ENCODE results near the gene SNAPC2.
"Not testable (repeated sequence)": the region's sequence is repeated elsewhere in the genome, so short reads cannot be mapped to it uniquely, and the experiment has no call there.

The SNAPC2 gene

DNA sequence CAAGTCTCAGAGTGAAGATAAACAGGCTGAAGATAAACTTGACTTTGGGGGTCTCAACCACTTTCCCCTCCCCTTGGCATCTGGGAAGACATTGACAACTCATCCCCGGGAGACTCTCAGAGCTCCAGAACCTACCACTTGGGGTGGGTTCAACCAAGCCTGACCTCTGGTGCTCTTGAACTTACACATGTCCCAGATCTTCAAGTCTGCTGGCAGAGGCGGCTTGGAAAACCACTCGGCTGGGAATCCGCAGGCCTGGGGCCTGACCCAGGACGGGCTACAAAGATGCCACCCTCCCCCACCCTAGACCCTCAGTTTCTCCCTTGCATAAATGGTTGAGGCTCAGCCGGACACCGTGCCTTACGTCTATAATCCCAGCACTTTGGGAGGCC is 31.3 kb upstream of the SNAPC2 start:
- DNase-seq: no peak

DNA sequence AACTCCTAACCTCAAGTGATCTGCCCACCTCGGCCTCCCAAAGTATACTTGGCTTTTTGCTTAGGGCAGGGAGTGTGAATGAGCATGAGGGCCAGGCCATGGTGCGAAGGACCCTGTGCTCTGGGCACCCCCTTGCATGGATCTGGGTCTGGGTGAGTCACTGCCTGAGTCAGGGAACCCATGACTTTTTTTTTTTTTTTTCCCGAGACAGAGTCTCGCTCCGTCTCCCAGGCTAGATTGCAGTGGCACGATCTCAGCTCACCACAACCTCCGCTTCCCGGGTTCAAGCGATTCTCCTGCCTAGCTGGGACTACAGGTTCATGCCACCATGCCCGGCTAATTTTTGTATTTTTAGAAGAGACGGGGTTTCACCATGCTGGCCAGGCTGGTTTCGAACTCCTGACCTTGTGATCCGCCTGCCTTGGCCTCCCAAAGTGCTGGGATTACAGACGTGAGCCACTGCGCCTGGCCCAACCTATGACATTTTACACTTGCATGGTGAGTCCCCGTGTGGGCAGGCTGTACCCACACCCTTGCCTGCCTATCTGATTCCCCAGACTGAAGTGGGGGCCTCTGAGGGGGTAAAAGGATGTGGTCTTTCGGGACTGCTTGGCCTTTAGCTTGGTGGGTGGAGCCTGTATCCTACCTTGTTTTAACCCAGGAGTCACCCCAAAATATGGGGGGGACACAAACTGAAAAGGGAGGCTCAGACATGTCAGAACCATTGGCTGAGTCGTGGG is 26.6 kb upstream of the SNAPC2 start:
- not testable (repeated sequence) for DNase-seq

DNA sequence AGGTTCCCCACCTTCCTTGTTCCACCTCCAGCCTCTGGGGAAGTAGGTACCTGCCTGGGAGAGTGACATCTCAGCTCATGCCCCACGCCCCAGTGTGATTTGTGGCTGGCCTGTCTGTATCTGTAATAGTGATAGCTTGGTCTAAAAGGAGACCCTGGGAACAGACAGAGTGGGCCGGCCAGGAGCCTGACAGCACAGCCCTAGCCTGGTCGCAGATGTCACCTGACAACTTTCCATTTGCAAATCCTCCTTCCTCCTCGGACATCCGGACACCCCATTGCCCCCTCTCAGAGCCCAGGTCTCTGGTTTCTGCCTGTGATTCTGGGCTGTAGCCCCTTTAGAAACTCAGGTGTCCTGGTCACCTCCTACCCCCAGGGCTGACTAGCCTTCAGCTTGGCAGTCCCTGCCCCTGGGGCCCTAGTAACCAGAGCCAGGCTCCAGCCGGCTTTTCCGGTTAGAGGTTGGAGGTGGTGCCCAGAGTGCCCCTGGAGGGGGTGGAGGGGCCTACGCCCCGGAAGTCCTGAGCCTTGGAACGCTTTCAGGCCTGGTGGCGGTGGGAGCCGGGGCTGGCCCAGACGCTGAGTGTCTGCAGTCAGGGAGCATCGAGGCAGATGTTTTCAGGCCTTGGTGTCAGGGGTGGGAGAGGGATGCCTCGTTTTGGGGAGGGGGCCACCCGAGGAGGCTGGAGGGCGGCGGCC is 25.4 kb upstream of the SNAPC2 start:
- no peak for DNase-seq

DNA sequence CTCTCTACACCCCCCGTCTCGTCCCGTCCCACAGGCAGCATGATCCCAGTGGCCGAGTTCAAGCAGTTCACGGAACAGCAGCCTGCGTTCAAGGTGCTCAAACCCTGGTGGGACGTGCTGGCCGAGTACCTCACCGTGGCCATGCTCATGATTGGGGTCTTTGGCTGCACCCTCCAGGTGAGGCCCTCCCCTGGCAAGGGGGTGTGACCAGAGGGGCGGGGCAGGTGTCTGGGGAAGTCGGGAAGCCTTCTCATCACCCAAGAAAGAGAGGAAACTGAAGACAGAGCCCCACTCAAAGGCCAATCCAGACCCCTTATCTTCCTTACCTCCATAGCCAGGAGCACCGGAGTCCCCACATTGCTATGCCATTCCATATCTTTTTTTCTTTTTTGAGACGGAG is 24.6 kb upstream of the SNAPC2 start:
- DNase-seq: no peak

DNA sequence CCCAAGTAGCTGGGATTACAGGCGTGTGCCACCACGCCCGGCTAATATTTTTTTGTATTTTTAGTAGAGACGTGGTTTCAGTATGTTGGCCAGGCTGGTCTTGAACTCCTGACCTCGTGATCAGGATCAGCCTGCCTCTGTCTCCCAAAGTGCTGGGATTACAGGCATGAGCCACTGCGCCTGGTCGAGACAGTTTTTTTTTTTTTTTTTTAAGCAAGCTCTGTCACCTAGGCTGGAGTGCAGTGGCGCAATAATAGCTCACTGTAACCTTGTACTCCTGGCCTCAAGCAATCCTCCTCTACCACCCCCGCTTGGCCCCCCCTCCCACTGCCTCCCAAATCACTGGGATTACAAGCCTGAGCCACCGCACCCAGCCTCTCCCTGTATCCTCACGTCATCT is 22.8 kb upstream of the SNAPC2 start:
- no peak for DNase-seq

DNA sequence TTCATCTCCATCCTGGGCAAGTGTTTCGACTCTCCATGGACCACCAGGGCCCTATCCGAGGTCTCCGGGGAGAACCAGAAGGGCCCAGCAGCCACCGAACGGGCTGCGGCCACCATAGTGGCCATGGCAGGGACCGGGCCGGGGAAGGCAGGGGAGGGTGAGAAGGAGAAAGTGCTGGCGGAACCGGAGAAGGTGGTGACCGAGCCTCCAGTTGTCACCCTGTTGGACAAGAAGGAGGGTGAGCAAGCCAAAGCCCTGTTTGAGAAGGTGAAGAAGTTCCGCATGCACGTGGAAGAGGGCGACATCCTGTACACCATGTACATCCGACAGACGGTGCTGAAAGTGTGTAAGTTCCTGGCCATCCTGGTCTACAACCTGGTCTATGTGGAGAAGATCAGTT is 21.2 kb upstream of the SNAPC2 start:
- no peak for DNase-seq

DNA sequence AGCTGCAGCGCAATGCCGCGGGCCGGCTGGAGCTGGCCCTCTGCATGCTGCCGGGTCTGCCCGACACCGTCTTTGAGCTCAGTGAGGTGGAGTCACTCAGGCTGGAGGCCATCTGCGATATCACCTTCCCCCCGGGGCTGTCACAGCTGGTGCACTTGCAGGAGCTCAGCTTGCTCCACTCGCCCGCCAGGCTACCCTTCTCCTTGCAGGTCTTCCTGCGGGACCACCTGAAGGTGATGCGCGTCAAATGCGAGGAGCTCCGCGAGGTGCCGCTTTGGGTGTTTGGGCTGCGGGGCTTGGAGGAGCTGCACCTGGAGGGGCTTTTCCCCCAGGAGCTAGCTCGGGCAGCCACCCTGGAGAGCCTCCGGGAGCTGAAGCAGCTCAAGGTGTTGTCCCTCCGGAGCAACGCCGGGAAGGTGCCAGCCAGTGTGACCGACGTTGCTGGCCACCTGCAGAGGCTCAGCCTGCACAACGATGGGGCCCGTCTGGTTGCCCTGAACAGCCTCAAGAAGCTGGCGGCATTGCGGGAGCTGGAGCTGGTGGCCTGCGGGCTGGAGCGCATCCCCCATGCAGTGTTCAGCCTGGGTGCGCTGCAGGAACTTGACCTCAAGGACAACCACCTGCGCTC is 20.3 kb upstream of the SNAPC2 start:
- DNase-seq: no peak

DNA sequence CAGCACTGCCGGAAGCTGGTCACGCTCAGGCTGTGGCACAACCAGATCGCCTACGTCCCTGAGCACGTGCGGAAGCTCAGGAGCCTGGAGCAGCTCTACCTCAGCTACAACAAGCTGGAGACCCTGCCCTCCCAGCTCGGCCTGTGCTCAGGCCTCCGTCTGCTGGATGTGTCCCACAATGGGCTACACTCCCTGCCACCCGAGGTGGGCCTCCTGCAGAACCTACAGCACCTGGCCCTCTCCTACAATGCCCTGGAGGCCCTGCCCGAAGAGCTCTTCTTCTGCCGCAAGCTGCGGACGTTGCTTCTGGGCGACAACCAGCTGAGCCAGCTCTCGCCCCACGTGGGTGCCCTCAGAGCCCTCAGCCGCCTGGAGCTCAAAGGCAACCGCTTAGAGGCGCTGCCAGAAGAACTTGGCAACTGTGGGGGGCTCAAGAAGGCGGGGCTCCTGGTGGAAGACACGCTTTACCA is 19.7 kb upstream of the SNAPC2 start:
- no peak for DNase-seq

DNA sequence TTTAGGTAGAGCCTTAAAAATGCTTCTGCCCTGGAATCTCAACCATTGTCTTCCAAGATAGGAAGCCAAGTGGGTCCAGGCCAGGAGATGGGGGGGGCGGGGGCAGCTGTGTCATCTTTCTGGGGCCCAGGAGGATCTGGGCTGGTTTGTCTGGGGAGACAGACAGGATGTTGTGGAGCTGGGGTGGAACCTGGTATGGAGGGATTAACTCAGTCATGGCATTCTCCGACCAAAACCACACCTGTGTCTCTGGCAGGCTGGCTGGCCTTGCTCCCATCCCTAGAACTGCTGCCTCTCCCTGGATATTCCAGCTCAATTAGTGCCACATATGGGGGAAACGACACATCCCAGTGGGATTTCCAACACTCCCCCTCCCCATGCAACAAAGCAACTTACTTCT is 19.2 kb upstream of the SNAPC2 start:
- no peak for DNase-seq

DNA sequence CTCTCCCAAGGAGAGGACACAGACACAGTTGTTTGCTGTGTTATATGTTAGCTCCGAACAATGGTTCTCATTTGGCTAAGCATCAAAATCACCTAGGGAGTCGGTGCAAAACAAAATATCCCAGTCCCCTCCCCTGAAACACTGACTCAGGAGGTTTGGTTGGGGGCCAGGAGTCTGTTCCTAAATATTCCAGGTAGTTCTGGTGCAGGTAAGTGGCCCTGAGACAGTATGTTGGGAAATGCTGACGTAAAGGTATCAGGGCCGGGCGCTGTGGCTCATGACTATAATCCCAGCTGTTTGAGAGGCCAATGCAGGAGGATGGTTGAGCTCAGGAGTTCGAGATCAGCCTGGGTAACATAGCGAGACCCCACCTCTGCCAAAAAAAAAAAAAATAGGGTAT is 18.8 kb upstream of the SNAPC2 start:
- DNase-seq: no peak

DNA sequence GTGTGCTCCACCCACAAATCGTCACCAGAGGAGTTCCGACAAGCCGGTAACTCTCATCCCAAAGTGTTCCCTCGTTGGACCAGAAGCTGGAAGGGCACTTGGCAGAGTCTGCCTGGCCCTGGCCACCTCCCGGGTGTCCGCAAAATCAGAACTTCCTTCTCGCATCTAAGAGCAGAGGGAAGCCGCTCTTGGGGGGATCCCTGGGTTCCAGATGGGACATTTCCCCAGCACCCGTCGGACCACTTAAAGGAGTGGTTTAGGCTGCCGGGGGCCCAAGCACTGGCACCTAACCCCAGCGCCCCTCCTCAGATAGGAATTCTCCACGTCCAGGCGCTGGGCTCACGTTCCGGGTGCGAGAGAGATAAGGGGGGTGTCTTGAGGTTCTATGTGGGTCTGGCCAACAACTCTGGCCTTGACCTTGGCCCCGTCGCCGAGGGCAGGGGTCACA is 17.3 kb upstream of the SNAPC2 start:
- no peak for DNase-seq

DNA sequence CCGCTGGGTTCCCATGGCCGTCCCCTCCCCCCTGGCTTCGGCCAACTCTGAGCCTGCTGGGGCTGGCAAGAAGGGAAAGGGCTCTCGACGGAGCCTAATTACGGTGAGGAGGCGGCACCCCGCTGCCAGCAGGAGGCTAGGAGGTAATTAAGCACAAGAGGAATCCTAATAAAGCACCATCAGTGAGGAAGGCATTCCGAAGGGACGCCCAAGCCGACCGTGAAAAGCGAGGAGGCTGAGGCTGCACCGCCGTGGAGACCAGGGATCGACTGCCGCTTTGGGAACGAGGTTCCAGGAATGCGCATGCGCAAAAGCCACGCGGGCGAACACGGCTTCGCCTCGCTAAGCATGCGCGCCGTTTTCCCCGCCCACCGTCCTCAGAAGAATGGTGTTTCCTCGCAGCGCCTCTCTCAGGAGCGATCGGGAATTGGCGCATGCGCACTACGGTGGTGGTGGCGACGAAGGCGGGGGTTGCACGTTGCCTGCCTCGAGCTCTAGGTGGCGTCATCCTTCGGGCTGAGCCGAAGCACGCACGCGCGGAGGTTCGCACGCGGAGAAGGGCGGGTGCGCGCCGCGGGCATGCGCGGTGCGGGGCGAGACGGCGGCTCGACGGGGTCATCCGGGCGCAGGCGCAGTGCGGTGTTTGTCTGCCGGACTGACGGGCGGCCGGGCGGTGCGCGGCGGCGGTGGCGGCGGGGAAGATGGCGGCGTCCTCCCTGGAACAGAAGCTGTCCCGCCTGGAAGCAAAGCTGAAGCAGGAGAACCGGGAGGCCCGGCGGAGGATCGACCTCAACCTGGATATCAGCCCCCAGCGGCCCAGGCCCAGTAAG is 16.7 kb upstream of the SNAPC2 start, which contains the start of gene MAP2K7:
MAP2K7 (plus strand) TSS at position 634 of the 830 bp plus-strand sequence; CDS start at position 702, 68 bp downstream.
- peak; percentile 100 for DNase-seq

DNA sequence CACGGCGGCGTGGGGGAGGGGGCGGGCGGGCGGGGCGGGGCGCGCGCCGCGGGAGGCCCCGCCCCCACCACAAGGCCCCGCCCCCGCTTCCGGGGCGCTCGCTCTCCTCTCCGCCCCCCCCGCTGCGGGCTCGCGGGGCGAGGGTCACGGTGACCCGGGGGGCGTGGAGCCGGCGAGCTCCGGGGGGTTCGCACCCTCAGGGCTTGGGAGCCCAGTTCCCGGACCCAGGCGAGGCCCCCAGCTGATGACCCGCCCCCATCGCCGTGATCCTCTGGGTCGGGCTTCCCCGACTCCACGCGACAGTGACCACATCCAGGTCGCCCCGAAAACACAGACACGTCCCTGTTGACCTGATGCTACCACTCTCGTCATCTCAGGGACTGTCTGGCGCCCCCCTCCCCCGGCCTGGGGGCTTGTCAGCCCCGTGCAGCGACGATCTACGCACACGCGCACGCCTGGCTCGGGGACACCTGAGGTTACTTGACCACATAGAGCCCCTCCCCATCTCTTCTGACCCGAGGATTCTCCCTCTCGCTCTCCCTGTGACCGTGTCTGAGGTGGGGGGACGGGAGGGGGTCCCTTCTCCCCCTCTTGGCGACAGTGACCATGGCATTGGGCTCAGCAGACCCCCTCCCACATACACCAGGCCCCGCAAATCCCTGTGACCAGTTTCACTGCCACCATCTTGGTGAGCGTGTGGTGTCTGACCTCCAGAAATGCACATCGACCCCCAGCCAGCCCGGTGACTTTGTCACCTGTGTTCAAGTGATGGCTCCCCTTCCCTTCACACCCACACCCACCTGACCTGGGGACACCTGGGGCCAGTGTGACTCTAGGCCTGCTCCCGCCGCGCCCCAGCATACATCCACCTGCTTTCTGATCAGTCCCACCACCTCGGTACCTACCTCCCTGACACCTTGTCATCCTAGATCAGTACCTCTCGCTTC is 15.8 kb upstream of the SNAPC2 start:
- peak; percentile 45 for DNase-seq

DNA sequence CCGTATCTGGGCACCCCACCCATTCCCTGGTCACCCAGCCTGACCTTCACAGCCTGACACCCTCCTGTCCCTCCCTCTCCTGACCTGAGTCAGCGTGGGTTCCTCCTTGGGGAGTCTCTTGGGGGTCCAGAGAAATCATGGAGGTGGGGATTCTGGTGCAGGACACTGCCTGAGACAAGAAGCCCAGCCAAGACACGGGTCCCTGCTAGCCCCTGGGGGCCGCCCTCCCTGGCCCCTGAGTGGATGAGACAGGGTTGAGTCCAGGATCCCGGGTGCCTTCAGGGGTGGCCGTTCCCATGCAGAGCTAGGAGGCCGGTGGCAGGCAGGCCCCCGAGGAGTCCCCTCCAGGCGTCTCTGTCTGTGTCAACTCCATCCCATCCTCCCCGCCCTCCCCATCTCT is 14.9 kb upstream of the SNAPC2 start:
- DNase-seq: no peak

DNA sequence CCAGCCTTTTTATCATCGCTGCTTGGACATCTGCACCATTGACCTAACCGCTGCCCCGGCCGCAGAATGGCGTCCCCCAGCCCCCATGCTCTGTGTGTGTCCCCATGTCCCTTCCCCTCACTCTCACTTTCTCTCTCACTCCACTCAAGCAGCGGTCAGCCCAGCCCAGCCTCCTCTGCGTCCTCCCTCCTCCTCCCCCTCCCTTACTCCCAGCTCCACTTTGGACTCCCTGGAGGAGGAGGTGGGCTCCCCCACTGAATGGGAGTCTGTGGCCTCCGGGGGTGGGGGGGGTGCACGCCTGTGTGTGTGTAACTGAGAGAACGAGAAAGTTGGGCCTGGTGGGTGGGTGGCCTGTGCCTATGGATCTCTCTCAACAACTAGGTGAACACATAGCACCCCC is 14.3 kb upstream of the SNAPC2 start:
- no peak for DNase-seq

DNA sequence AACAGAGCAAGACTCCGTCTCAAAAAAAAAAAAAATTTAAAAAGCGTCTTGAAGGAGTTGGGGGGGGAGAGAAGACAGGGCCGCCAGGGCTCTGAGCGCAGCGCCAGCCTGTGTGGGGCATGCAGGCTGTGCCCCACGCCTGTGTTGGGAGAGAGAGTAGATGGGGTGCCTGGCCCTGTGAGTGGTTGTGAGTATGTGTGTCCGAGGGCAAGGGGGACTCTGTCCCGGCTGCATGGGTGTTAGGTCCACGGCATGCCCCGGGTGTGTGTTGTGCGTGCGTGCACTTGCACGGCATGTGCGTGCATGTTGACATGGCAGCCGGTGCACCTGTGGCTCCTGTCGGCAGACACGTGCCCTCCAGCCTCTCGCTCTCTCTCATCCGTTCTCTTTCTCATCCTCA is 13.0 kb upstream of the SNAPC2 start:
- no peak for DNase-seq

DNA sequence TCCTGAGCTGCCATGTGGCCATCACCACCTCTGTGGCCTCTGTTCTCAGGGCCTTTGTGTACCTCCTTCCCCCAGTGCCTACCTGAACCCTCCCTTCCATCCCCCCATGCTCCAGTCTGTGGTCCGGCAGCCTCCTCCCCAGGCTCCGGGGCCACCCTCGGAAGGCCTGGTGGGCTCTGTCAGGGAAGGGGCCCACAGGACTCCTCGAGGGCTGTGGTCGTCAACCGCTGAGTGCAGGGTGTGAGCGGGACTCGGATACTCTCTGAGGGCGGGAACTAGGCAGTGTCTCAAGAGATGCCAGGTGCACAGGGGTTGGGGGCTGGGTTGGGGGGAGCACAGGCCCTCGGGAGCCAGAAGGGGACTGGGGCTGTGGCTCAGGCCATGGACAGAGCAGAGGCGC is 12.6 kb upstream of the SNAPC2 start:
- DNase-seq: no peak

DNA sequence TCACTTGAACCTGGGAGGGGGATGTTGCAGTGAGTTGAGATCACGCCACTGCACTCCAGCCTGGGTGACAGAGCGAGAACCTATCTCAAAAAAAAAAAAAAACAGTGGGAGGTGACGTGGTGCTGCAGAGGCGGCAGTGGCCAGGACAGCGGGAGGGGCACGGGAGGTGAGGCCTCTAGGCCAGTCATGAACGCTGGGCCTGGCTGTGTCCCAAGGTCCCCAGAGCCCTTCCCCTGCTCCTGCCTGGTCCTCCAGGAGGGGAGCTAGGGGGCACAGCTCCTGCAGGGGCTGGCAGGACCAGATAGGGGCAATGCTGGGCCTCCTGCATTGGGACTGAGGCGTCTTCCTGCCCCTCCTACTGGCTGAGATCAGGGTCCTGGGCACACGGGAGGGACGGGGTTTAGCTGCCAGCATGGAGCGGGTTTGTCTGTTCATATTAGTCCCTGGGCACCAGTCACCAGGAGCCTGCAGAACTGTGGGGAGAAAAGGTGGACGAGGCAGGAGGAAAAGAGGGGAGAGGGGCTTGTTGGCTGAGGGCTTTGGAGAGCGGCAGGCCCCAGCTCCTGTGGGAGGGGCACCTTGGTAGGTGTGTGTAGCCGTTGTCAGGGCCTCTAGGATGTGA is 11.9 kb upstream of the SNAPC2 start:
- no peak for DNase-seq

DNA sequence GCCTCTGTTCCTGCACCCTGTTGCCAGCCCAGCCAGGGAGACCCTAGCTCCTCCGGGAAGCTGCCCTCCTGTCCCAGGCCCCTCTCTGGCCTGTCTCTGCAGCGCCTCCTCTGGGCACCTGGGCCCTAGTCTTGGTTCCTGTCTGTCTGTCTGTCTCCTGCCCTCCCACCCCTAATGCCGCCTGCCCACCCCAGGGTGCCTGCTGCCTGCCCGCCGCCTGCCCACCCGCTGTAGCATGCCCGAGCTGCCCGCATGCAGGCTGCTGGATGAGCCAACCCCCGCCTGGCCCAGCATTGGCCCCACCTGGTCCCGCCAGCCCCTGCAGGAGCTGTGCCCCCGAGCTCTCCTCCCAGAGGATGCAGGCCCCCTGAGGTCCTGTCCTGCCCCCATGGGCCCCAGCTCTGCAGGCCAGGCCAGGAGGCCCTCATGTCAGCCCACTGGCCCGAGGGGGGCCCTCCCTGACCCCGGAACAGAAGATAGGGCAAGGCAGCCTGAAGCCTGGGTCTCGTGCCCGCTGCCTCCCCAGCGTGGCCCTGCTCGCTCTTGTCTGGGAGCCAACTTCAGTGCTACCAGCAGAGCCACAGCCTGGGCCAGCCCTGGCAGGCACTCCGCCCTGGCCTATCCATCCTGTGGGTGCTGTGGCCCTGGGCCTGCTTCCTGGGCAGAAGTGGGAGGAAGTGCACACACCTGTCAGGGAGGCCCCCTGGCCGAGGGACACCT is 11.2 kb upstream of the SNAPC2 start:
- no peak for DNase-seq

DNA sequence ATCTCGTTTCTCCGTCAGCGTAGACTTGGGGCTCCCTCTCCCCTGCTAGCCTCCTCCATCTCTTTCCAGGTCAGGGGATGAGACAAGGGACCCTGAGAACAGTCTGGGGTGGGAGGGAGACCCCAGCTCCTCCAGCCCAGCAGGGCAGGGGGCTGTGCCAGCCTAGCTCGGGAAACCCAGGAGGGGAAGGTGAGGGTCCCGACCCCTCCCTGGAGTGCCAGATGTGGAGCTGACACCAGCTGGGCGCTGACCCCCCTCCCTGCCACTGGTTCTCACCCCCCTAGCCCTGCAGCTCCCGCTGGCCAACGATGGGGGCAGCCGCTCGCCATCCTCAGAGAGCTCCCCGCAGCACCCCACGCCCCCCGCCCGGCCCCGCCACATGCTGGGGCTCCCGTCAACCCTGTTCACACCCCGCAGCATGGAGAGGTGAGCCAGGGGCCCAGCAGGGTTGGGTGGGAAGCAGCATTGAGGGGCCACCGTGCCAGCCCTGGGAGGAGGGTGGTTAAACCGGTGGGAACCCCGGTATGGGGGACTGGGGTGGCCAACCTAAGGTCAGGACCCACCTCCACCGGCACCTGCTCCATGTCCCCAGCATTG is 10.6 kb upstream of the SNAPC2 start:
- DNase-seq: no peak
